NCI-H2227 treated with DMSO at 0.1 percent for 48 hours (cell line): Measurements from ENCODE around the gene BACH2.

Source experiments
- DNase-seq: peaks from one replicate; lab custom pipeline; 2025; lab: John Stamatoyannopoulos, UW

The BACH2 gene

DNA sequence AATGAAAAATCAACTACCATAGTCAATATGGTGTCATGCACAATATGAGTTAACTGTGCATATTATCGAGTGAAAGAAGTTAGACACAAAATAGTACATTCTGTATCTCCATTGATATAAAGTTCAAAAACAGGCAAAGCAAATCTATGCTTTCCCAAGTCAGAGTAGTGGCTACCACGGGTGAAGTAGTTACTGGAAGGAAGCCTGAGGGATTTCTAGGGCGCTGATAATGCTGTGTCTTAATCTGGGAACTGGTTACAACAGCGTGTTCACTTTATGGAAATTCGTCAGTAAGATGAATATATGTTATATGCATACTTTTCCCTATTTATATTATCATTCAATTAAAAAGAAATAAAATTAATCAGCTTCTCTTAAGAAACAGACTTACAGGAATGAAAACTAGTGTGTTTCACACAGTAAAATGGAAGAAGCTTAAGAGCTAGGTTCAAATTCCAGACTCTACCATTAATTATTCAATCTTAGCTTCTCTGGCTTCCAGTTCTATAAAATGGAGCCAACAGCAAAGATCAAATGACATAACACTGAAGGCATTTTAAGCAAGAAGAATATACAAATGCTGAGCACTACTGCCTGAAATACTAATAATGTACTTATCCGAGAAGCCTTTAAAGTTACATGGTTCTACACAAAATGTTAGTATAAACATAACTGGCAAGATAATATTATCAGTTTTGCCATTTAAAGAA is 19.2 kb downstream of the BACH2 start:
- no peak for DNase-seq

DNA sequence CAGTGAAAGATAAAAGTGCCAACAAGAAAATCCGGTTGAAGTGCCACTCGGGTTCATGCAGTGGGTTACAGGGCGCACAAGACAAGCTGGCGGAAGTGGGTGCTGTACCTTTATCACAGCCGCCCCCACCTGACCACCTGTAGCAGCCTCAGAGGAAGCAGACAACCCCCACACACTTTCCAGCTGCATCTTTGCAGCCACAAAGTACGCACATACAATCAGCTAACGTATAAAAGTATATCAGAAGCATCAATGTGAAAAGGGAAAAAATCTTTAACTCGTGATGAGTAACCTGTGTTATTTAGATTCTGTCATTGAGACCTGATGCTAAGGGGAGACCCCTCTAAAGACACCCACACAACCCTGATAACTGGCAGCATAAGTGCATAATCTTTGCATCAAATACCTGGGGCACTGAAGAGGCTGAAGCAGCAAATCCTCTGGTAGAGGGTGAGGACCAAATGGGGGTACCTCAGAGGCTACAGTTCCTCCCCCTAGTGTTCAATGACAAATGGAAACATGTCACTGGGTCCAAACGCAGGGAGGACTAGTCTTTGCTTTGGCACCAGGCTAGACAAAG is 22.1 kb downstream of the BACH2 start:
- DNase-seq = no peak

- no peak for DNase-seq
Measured at GRCh38 chr6:90273863-90274262, 22.8 kb downstream of the BACH2 start.

DNA sequence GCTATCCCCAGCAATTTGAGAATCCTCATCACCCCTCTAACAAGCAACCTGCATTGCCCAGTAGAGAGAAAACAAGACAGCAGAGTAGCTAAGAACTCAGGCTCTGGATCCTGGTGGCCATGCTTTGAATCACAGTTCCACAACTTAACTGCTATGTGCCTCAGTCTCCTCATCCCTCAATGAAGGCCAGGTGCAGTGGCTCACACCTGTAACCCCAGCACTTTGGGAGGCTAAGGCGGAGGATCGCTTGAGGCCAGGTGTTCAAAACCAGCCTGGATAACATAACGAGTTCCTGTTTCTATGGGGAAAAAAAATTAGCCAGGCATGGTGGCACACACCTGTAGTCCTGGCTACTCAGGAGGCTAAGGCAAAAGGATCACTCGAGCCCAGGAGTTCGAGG is 23.7 kb downstream of the BACH2 start:
- no peak for DNase-seq

GRCh38 chr6:90271831-90272230 is 24.8 kb downstream of the BACH2 start:
- no peak for DNase-seq

DNA sequence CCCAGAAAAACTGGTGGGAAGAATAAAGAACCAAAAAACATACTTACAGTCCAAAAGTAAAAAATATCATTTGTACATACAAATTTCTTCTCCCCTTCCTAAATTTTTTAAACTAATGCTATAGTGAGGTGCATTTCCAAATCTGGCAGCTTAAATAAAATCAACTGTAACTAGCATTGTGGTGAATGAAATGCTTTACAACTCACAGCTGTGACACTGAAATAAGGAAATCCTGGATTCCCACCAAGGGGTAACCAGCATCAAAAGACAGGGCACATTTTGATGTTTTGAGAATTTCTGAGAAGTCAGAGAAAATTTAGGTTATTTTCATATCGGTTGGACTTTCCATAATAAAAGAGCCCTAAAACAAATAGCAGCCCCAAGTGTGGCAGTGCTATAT is 27.3 kb downstream of the BACH2 start:
- DNase-seq = no peak

GRCh38 chr6:90268178-90268577 is 28.5 kb downstream of the BACH2 start:
- no peak for DNase-seq

DNA sequence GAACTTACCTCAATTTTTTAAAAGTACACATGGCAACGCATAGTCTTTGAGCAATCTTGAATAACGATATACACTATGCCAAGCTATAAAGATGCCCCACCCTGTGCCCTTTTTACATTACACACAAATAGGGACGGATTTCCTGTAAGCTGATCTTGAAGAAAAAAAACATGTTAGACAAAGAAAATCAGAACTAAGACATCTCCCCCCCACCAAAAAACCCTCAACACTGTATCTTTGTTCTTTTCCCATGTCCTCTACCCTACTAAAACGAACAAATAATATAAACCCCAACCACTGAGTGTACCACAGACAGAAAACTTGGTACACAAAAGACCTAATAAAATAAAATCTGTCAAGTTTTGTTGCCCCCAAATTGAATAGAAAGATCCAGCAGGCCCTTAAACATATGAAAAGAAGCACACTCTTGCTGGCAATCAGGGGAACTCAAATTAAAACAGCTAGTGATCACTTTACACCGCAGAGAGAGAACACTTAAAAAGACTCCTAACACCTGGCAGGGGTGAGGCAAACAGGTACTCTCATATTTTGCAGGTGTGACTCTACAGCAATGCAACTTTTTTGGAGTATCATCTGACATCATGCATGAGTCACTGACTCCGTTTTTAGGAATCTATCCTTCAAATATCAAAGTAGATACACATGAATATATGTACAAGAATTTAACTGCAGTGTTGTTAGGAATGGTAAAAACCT is 29.6 kb downstream of the BACH2 start:
- no peak for DNase-seq

DNA sequence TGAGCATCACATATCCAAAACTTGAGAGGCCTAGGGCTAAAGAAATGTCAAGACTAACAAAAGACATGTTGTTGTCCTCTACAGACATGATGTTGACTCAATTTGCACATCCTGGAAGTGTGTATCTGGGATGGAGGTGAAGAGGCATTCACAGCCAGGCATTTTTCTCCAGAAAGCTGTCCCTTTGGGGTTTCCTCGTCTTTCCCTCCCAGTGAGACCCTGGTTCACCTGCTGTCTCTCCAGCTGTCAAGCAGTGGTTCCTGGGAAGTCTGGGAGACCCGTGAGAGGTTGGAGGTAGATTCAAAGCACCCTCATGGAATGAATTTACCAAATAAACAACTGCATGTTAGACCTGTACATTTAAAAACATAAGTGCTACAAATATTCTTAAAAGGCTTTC is 32.1 kb downstream of the BACH2 start:
- DNase-seq = no peak

GRCh38 chr6:90263633-90264032 is 33.0 kb downstream of the BACH2 start:
- DNase-seq = no peak

- no peak for DNase-seq
Measured at GRCh38 chr6:90261801-90262200, 34.8 kb downstream of the BACH2 start.

GRCh38 chr6:90257486-90257738 is 39.2 kb downstream of the BACH2 start:
- DNase-seq = no peak

DNA sequence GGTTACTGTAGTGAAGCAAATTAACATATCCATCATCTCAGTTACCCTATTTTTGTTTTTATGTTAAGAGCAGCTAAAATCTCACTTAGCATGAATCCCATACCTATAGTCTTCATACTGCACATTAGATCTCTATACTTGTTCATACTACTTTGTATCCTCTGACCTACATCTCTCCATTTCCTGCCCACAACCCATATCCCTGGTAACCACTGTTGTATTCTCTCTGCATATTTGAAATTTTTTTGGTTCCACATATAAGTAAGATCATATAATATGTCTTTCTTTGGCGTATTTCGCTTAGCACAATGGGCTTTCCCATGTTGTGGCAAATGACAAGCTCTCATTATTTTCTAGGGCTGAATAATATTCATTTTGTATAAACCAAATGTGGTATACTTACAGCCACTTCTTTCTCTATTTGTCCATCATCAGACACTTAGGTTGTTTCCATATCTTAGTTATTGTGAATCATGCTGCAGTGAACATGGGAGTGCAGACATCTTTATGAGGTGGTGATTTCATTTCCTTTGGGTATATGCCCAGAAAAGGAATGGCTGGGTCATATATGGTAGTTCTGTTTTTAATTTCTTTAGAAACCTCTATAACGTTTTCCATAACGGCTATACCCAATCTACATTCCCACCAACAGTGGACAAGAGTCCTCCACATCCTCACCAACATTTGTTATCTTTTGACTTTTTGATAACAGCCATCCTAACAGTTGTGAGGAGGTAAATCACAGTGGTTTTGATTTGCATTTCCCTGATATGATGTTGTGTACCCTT is 39.8 kb downstream of the BACH2 start:
- DNase-seq = no peak

DNA sequence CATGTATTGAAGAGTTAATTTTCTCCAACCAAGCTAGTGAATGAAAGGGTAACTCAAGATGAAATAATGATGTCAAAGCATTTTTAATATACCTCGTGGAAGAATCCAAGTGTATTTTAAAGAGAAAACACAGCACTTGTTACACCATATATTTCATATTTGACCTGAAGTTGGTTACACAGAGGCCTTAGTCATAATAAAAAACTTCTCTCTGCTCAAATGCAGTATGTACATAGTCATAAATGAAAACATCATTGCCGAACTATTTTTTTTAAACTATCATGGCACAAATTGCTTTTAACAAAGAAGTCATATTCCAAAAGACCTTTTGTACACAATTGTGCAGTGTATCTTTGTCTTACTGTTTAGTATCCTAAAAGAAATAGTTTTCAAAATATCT is 43.0 kb downstream of the BACH2 start:
- DNase-seq = no peak

- no peak for DNase-seq
Measured at GRCh38 chr6:90251295-90251992, 45.2 kb downstream of the BACH2 start.

- DNase-seq = no peak
Measured at GRCh38 chr6:90250405-90250804, 46.2 kb downstream of the BACH2 start.

- no peak for DNase-seq
Measured at GRCh38 chr6:90249458-90249857, 47.2 kb downstream of the BACH2 start.

DNA sequence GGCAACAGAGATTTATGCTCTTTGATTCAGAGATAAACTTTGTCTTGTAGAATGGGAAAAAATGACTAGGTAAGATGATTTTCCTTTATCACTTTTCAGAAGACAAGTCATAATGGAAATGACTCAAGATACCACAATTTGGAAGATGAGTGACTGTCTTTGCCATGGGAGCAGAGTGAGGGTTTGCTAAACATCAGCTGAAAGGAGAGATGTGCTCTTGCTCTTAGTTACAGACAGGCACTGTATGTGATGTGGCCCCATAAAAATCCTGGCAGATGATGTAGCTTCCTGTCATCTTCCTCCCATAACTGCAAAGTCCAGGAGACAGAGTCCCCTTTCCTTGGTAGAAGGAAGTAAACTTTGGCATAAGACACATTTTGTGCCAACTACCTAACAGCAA is 47.6 kb downstream of the BACH2 start:
- DNase-seq = no peak

GRCh38 chr6:90247262-90247661 is 49.4 kb downstream of the BACH2 start:
- DNase-seq = no peak

DNA sequence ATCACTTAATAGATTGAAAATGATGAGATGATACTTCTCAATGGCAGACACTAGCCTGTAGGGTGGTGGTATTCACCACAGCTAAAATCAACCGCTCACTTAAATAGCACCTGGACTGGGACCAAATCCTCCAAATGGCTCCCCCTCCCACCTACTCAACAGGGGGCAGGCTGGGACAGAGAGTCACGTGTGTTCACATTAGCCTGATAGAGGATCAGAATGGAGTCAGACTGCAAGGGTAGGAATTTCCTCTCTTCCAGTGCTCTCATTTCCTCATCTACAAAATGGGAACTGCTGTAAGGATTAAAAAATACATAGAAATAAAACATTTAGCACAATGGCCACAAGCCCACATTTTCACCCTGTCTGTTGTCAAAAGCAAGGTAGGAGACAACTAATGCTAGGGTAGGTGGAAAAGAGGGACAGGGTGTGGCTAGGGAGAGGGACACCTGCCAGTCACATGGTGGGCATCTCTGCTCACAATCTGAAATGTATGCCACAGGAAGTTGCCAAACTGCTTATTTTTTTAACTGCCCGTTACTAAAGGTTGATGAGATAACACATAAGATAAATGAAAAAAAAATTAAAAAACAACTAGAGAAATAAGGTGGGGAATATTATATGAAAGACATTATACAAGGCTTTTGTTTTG is 55.3 kb downstream of the BACH2 start:
- no peak for DNase-seq

GRCh38 chr6:90238496-90239266 is 58.0 kb downstream of the BACH2 start:
- no peak for DNase-seq
